Astrocyte (in vitro differentiated cells and primary cell): ENCODE results near the gene MAGI1. TPM values are rescaled to one million over a fixed set of nuclear protein-coding genes. Genes with fewer than 3 reads are reported as not detected.
A peak's percentile ranks its signal among the peaks of the same experiment; 100 is the strongest.

Experiments used
- DNase-seq: peaks from one replicate; pipeline ENCODE4 v3.0.0-alpha.2; 2010; ENCODE audit warnings: low read depth
- FAIRE-seq: peaks from 2 replicates; lab custom pipeline; 2011; peaks lifted over from hg19 to GRCh38; lab: Jason Lieb, UNC
- H2AFZ ChIP-seq: 2 replicates; pipeline ENCODE4 v1.6.0; 2012; ENCODE audit warnings: low read depth, low read length, inconsistent platforms
- H3K27ac ChIP-seq: 2 replicates; pipeline ENCODE4 v1.5.1; 2011; ENCODE audit warnings: low read depth, low read length, inconsistent platforms
- H3K27me3 ChIP-seq: 2 replicates; pipeline ENCODE4 v1.6.0; 2011; ENCODE audit warnings: low read length, inconsistent platforms; ENCODE audit not compliant: insufficient read depth
- H3K36me3 ChIP-seq: 2 replicates; pipeline ENCODE4 v1.5.1; 2011; ENCODE audit warnings: low read length, inconsistent platforms; ENCODE audit not compliant: insufficient read depth
- H3K4me1 ChIP-seq: 2 replicates; pipeline ENCODE4 v1.5.1; 2011; ENCODE audit warnings: low read length, inconsistent platforms; ENCODE audit not compliant: insufficient read depth
- H3K4me2 ChIP-seq: 2 replicates; pipeline ENCODE4 v1.6.0; 2012; ENCODE audit warnings: low read length, inconsistent platforms
- H3K4me3 ChIP-seq: 2 replicates; pipeline ENCODE4 v1.5.1; 2011; ENCODE audit warnings: low read depth, mild to moderate bottlenecking, low read length, inconsistent platforms; ENCODE audit not compliant: insufficient read depth
- H3K79me2 ChIP-seq: 2 replicates; pipeline ENCODE4 v1.6.0; 2012; ENCODE audit warnings: mild to moderate bottlenecking, low read length, inconsistent platforms; ENCODE audit not compliant: insufficient read depth
- H3K9ac ChIP-seq: 2 replicates; pipeline ENCODE4 v1.6.0; 2012; ENCODE audit warnings: mild to moderate bottlenecking, low read length, inconsistent platforms
- H3K9me3 ChIP-seq: 2 replicates; pipeline ENCODE4 v1.5.1; 2012; ENCODE audit warnings: low read depth, mild to moderate bottlenecking, low read length, inconsistent platforms; ENCODE audit not compliant: insufficient read depth
- H4K20me1 ChIP-seq: 2 replicates; pipeline ENCODE4 v1.6.0; 2012; ENCODE audit warnings: low read length, inconsistent platforms; ENCODE audit not compliant: insufficient read depth
- H3K27ac Mint-ChIP-seq: one replicate; pipeline ENCODE4 v1.8.0; 2021; ENCODE audit warnings: mild to moderate bottlenecking, mixed read lengths; ENCODE audit not compliant: unreplicated experiment
- H3K27me3 Mint-ChIP-seq: one replicate; pipeline ENCODE4 v1.8.0; 2021; ENCODE audit warnings: low read depth, mixed read lengths; ENCODE audit not compliant: unreplicated experiment
- H3K36me3 Mint-ChIP-seq: one replicate; pipeline ENCODE4 v1.8.0; 2021; ENCODE audit warnings: low read depth, mixed read lengths; ENCODE audit not compliant: unreplicated experiment
- H3K4me1 Mint-ChIP-seq: one replicate; pipeline ENCODE4 v1.8.0; 2021; ENCODE audit warnings: low read depth, mixed read lengths; ENCODE audit not compliant: unreplicated experiment
- H3K4me3 Mint-ChIP-seq: one replicate; pipeline ENCODE4 v1.8.0; 2021; ENCODE audit warnings: mild to moderate bottlenecking, moderate library complexity, mixed read lengths; ENCODE audit not compliant: unreplicated experiment
- H3K9me3 Mint-ChIP-seq: one replicate; pipeline ENCODE4 v1.8.0; 2021; ENCODE audit warnings: mild to moderate bottlenecking, mixed read lengths; ENCODE audit not compliant: unreplicated experiment
- EZH2 ChIP-seq: IDR thresholded peaks from 2 replicates; pipeline ENCODE4 v1.6.1; 2012; ENCODE audit warnings: mild to moderate bottlenecking, low read length, inconsistent platforms; ENCODE audit not compliant: insufficient read depth
- total RNA-seq: library from RNA; stranded (reverse); gene quantifications from 2 replicates; pipeline ENCODE4 v1.2.1, GENCODE V29; 2021
- TF ChIP-seq, protein P1 (sequence below): IDR thresholded peaks from 2 replicates; pipeline ENCODE4 v1.5.1; 2011; ENCODE audit warnings: low read depth, mild to moderate bottlenecking, inconsistent platforms, low read length, moderate library complexity; ENCODE audit not compliant: insufficient read depth

MAGI1 gene
- total RNA-seq, 1 donor from 2014 or later, result 31.8 TPM

- Mint-ChIP-seq H3K4me3 (no peak overlapping the region), H3K27me3 (no peaks in the 10 kb centered on the region), H3K36me3 (no peaks in the 10 kb centered on the region), H3K9me3 (no peaks in the 10 kb centered on the region), H3K4me1 (peaks cover 6% of the 10 kb centered on the region), H3K27ac (no peak overlapping the region)
- no peak for TF ChIP-seq EZH2
- TF ChIP-seq, protein P1, sequence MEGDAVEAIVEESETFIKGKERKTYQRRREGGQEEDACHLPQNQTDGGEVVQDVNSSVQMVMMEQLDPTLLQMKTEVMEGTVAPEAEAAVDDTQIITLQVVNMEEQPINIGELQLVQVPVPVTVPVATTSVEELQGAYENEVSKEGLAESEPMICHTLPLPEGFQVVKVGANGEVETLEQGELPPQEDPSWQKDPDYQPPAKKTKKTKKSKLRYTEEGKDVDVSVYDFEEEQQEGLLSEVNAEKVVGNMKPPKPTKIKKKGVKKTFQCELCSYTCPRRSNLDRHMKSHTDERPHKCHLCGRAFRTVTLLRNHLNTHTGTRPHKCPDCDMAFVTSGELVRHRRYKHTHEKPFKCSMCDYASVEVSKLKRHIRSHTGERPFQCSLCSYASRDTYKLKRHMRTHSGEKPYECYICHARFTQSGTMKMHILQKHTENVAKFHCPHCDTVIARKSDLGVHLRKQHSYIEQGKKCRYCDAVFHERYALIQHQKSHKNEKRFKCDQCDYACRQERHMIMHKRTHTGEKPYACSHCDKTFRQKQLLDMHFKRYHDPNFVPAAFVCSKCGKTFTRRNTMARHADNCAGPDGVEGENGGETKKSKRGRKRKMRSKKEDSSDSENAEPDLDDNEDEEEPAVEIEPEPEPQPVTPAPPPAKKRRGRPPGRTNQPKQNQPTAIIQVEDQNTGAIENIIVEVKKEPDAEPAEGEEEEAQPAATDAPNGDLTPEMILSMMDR, result no peak
- Histone ChIP-seq H3K4me3 (no peak overlapping the region), H3K79me2 (no peaks in the 10 kb centered on the region), H3K9ac (no peak overlapping the region), H3K9me3 (no peaks in the 10 kb centered on the region), H3K4me1 (no peaks in the 10 kb centered on the region), H4K20me1 (peaks cover 43% of the 10 kb centered on the region), H3K36me3 (no peaks in the 10 kb centered on the region), H2AFZ (no peak overlapping the region), H3K27me3 (no peaks in the 10 kb centered on the region), H3K4me2 (no peak overlapping the region), H3K27ac (no peak overlapping the region)
- peak; percentile 69 for FAIRE-seq
- peak; percentile 19 for DNase-seq
Observed at GRCh38 chr3:65677486-65678010, 361.2 kb downstream of the MAGI1 start.

DNA sequence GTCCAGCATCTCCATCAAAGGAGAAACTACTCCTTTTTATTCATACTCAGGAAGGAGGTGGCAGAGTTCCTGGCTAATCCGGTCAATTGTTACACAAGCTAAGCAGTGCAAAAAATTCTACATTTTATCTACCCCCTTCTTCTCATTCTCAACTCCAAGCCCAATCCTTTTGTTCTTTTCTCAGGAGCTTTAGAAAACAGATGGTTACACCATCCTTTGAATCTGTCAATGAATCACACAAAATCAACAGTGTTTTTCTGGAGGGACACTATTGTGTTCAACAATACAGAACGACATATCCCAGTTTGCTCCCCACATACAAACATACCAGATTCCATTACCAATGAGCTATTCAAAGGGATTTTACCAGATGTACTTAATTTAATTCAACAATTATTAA lies 362.1 kb downstream of the MAGI1 start:
- FAIRE-seq (no peak), DNase-seq (no peak)
- Histone ChIP-seq H3K27ac (no peak overlapping the region), H3K9ac (no peak overlapping the region), H2AFZ (no peak overlapping the region), H4K20me1 (peaks cover 41% of the 10 kb centered on the region), H3K9me3 (no peaks in the 10 kb centered on the region), H3K4me2 (no peak overlapping the region), H3K27me3 (no peaks in the 10 kb centered on the region), H3K4me3 (no peak overlapping the region), H3K79me2 (no peaks in the 10 kb centered on the region), H3K36me3 (no peaks in the 10 kb centered on the region), H3K4me1 (no peaks in the 10 kb centered on the region)
- no peak overlapping the region for H3K4me3 Mint-ChIP-seq
- TF ChIP-seq, protein P1, result no peak
- no peak for TF ChIP-seq EZH2
- no peak overlapping the region for H3K27ac Mint-ChIP-seq
- H3K4me1 Mint-ChIP-seq, result peaks cover 7% of the 10 kb centered on the region
- no peaks in the 10 kb centered on the region for H3K36me3 Mint-ChIP-seq
- H3K9me3 Mint-ChIP-seq, result no peaks in the 10 kb centered on the region
- H3K27me3 Mint-ChIP-seq, result no peaks in the 10 kb centered on the region

DNA sequence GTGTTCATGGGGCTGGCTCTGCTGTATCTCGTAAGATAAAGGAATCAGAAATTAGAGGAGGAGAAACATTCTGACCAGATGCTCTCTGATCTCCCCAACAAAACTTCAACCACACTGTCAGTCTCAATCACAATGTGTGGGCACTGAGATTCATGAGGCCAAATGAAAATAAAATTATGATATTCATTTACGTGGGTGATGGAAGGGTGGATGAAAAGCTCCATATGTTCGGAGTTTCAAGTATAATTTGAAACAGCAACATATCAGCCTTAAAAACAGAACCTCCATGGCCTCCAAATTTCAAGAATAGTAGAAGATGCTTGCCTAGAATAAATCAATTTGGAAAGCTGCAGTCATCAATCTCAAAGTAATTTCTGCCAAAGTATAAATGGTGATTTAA lies 363.7 kb downstream of the MAGI1 start:
- Histone ChIP-seq H3K27ac (no peak overlapping the region), H3K27me3 (no peaks in the 10 kb centered on the region), H3K9me3 (no peaks in the 10 kb centered on the region), H3K9ac (no peak overlapping the region), H3K36me3 (no peaks in the 10 kb centered on the region), H3K4me1 (no peaks in the 10 kb centered on the region), H3K79me2 (no peaks in the 10 kb centered on the region), H3K4me2 (no peak overlapping the region), H3K4me3 (no peak overlapping the region), H2AFZ (no peak overlapping the region), H4K20me1 (peaks cover 44% of the 10 kb centered on the region)
- TF ChIP-seq, protein P1, result no peak
- TF ChIP-seq EZH2, result no peak
- Mint-ChIP-seq H3K4me3 (no peak overlapping the region), H3K27ac (no peak overlapping the region), H3K9me3 (no peaks in the 10 kb centered on the region), H3K36me3 (no peaks in the 10 kb centered on the region), H3K27me3 (no peaks in the 10 kb centered on the region), H3K4me1 (peaks cover 7% of the 10 kb centered on the region)
- DNase-seq, result no peak
- no peak for FAIRE-seq
